Cortex of kidney (tissue), 1 donor: ENCODE data around the gene NR1D1.
A peak's percentile ranks its signal among the peaks of the same experiment; 100 is the strongest.
"Not testable (repeated sequence)": the region's sequence is repeated elsewhere in the genome, so short reads cannot be mapped to it uniquely, and the experiment has no call there.

Experiments
- DNase-seq: peaks from one replicate; lab custom pipeline; 2025; lab: John Stamatoyannopoulos, UW

The NR1D1 gene

DNA sequence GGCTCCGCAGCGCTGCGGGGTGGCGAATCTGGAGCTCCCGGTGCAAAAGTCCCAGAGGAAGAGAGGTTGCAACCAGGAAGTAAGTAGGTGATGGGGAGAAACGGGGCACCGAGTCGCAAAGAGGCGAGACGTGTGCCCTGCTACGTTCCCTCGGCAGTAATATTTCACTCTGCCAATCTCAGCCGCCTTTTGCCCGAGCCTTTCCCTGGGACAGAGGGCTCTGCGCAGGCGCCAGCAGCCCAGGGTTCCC is at the start of gene NR1D1:
Gene NR1D1 (minus strand): TSS at position 171 of the 250 bp plus-strand sequence. CDS start 495 bp downstream, outside the sequence.
- DNase-seq = no peak

DNA sequence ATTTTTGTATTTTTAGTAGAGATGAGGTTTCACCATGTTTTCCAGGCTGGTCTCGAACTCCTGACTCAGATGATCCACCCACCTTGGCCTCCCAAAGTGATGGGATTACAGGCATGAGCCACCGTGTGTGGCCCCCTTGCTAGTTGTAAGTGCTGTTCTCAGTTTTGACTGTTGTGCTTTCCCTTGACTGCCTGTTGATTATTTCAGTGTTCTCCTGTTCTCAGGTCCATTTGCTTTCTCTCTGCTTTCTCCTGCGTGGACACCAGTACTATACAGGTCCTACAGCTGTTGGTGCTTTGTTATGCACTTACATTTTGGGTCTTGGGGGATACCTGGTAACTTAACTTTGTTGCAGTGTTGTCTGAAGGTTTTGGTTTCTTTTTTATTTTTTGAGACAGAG is 48.1 kb upstream of the NR1D1 start:
- no peak for DNase-seq

GRCh38 chr17:40145476-40145875 is 45.1 kb upstream of the NR1D1 start:
- DNase-seq = no peak

GRCh38 chr17:40143166-40143565 is 42.8 kb upstream of the NR1D1 start:
- not testable (repeated sequence) for DNase-seq

- DNase-seq = no peak
These were observed 39.2 kb upstream of the NR1D1 start for GRCh38 chr17:40139566-40140058.

GRCh38 chr17:40135817-40136216 is 35.4 kb upstream of the NR1D1 start:
- no peak for DNase-seq

DNA sequence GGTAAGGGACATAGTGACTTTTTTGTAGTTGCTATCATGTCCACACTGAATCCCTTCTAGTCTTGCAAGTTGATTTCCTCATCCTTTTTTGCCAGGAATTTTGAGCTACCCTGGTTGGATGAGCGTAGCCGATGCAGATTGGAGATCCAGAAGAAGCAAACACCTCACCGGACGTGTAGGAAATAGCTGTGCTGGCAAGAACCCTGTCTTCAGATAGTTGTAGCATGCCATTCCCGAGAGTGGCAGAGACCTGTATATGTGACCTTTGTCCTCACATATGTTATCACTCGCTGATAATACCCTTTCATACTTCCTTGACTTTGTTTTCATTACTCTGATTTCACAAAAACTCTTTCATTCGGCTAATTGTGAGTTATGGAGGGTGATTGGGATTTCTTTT is 33.8 kb upstream of the NR1D1 start:
- no peak for DNase-seq

DNA sequence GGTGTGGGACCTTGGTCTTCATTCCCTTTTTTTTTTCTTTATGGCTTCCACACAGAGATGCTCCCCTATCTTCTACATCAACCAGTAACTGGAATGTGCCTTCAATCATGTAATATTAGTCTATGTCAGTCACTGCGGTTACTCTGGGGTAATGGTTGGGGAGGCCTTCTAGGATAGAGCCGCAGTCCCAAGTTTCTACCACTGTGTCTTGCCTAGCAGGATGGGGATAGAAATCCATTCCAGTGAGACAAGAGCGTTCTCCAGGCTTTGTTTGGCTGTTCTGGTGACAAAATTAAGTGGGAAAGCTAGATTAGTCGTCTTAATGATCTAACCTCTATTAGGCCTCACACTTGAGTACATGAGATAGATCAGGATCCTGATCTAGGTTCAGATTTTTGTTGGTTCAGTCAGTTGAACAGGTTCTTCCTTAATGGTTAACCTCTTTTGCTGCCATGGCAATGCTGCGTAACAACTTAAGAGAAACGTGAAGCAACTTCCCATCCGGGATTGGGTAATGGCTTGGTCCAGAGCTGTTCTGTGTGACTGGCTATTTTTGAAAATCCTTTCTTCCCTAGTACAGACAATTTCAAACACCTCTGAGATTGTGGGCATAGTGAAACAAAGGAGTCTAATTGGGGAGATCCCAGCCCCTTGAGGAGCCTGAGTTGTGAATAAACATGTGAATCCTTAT is 30.1 kb upstream of the NR1D1 start:
- no peak for DNase-seq

GRCh38 chr17:40129498-40129897 is 29.1 kb upstream of the NR1D1 start:
- DNase-seq = no peak

- no peak for DNase-seq
These were observed 24.1 kb upstream of the NR1D1 start for GRCh38 chr17:40124279-40125141.

DNA sequence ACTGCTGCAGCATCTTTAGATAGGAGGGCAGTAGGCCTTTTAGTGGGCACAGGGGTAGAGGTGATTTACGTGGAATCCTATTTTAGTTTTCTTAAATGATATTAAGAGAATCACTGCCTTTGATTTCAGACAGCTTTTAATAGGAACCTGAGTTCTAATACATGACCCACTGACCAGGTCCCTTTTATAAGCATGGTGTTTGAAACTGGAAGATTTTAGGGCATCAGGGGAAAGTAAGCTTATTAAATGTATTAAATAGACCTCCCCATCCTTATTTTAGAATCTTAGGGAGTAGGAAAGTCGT is 23.4 kb upstream of the NR1D1 start:
- no peak for DNase-seq

GRCh38 chr17:40122999-40123810 is 22.8 kb upstream of the NR1D1 start:
- no peak for DNase-seq

GRCh38 chr17:40122136-40122998 is 22.0 kb upstream of the NR1D1 start:
- no peak for DNase-seq

DNA sequence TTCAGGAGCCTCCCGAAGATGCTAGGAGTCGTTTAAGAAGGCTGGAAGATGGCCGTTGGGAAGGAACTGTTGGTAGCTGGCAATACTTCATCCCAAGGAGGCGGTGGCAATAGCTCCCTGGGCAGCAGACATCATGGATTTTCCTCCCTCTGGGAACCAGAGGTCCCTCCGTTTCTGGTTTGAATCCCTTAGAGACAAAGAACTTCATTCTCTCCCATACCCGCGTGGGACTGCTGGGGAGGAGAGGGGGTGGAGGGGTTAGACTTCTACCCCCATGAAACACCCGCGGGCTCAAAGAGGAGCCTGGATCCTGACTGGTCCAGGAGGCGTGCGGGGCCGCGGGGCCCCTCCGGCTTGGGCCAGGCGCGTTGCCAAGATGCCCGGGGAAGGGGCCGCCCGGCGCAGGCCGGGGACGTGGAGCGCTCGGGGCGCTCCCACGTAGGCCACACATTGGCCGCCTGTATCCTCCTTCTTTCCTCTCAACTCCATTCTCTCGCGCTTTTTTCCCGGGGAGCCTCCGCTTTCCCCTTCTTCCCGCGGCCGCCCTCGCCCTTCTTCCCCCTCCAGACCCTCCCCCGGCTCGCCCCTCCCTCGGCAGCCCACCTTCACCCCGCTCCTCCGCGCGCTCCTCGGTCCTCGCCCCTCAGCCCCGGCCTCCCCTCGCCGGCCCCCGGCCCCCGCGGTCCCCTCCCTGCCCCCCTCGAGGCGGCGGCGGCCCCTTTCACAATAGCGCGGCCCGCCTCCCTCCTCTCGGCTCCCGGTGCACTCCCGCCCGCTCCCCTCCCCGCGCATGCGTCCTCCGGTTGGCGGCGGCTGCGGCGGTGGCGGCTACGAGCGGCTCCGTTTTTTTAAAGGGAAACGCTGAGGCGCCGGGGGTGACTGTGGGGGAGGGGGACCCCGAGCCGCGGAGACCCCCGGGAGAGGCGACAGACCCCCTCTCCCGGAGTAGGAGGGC is 21.1 kb upstream of the NR1D1 start, which contains the start of gene MSL1:
Gene MSL1 (plus strand): TSS at position 791 of the 955 bp plus-strand sequence. CDS start 642 bp downstream, outside the sequence.
- peak; percentile 50 for DNase-seq

DNA sequence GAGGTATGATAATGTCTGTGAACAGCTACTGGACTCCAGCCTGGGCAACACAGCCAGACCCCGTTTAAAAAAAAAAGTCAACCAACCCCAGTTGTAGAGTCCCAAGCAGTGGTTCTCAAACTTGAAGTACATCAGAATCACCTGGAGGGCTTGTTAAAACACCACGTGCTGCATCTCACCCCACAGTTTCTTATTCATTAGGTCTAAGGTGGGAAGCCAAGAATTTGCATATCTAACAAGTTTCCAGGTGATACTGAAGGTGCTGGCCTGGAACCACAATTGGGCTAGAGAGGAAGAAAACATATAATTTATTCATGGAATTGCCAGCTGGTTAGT is 14.7 kb upstream of the NR1D1 start:
- DNase-seq = no peak

- DNase-seq = no peak
These were observed 13.5 kb upstream of the NR1D1 start for GRCh38 chr17:40113907-40114245.

DNA sequence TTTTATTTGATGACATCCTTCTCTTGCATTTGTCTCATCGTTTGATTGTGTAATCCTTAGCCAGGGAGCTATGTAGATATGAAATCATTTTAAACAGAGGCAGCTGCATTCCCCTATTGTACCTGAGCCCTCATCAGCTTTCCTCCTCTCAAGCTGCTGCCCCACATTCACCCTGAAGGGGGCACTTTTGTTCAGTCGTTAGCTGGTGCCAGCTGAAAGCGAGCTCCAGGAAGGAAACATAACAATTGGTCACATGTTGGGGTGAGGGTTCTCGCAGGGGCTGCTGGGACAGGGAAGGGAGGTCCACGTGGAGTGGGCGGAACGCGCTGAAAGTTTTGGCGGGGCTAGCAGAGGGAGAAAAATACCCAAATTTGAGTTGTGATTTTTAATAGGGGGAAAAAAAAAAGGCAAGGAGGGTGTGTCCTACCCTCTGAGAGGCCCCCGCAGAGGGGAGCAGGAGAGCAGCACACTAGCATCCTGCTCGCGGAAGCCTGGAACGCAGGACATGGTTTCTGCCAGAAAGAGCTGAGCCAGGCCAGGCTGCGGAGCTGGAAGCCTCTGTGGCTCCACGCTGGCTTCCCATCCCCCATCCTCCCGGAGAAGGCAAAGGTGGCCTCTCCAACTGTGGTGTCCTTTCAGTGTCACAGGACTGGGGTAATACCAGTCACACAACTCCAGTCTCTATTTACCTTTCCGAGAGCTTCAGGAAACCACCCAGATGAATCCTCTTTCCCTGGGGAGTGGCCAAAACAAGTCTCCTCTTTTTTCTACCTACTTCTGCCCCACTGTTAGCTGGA is 12.9 kb upstream of the NR1D1 start:
- DNase-seq = no peak

DNA sequence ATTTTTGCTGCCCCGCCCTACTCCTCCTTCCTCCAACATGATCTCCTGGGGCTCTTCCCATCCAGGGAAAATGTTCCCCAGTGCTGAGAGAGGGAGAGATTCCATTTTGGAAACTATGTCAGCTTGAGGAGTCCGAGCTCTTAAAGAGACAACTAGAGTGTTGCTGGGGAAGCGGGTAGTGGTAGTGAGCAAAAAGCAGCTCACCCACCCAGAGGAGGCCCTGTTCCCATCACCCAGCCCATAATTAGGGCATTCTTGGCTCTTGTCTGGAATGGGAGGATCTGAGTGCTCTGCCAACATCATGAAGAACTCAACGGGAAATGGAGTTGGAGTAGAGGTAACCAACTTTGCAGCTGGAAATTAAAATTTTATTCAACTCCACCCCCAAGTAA is 12.3 kb upstream of the NR1D1 start:
- no peak for DNase-seq

DNA sequence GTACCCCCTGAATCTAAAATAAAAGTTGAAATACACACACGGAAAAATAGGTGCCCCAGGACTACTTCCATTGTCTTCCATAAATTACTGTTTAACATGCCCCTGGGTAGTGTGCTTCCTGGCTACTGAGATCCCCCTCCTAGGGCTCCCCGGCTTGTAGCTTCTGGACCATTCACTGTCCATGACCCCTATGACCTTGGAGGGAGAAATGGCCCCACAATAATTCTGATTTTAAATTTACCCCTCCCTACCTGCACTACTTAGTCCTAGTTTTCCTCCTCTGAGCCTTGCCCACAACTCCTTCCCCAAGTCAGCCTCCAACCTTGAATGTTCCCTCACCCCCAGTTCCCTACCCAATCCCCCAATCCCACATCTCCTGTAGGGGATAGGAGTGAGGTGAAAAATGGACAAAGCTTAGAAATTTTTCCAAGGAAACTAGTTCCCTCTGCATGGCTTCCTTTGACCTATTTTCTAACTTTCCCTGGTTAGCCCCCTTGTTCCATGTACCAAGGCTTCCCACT is 11.9 kb upstream of the NR1D1 start:
- DNase-seq = no peak
